Large intestine (tissue), 3 donors: ENCODE measurements around the gene ASPDH. TPM values are rescaled to one million over a fixed set of nuclear protein-coding genes. Genes with fewer than 3 reads are reported as not detected.

ENCODE experiments used
- DNase-seq, 2 donors: peaks; one replicate each; pipeline versions ENCODE4 v3.0.0 to v3.0.0-alpha.2; 2013
- H3K27ac ChIP-seq: one replicate; pipeline ENCODE4 v1.5.1; 2013; ENCODE audit warnings: low read length
- H3K27me3 ChIP-seq: 2 replicates; pipeline ENCODE4 v1.6.1; 2013; ENCODE audit warnings: low read length; ENCODE audit not compliant: control insufficient read depth, insufficient read depth
- H3K36me3 ChIP-seq: 2 replicates; pipeline ENCODE4 v1.6.1; 2013; ENCODE audit warnings: low read length; ENCODE audit not compliant: control insufficient read depth, insufficient read depth
- H3K4me1 ChIP-seq: one replicate; pipeline ENCODE4 v1.6.1; 2013; ENCODE audit warnings: low read length; ENCODE audit not compliant: control insufficient read depth, insufficient read depth
- H3K4me3 ChIP-seq: one replicate; pipeline ENCODE4 v1.5.1; 2013; ENCODE audit warnings: low read length
- H3K9me3 ChIP-seq: one replicate; pipeline ENCODE4 v1.6.1; 2013; ENCODE audit warnings: mild to moderate bottlenecking, low read depth, low read length, moderate library complexity; ENCODE audit not compliant: control insufficient read depth
- WGBS: methylation state at CpG from one replicate; pipeline ENCODE4 v1.1.5; 2013; ENCODE audit warnings: low lambda C conversion rate; ENCODE audit not compliant: insufficient coverage; 5-methylcytosine and 5-hydroxymethylcytosine counted together
- polyA plus RNA-seq: library from polyadenylated mRNA; unstranded; fragments of 120-200 nt; gene quantifications from one replicate; pipeline ENCODE4 v1.2.1, GENCODE V29; 2013

ASPDH gene
- polyA plus RNA-seq, 1 donor: 4.4 TPM

- no peaks in the 10 kb centered on the region for H3K9me3 ChIP-seq
- H3K36me3 ChIP-seq: no peaks in the 10 kb centered on the region
- H3K27me3 ChIP-seq: peaks cover 23% of the 10 kb centered on the region
- no peak for DNase-seq
- H3K27ac ChIP-seq: no peak overlapping the region
- WGBS: no CpG with 5 or more reads among the region's 7 CpGs
- H3K4me1 ChIP-seq: peaks cover 9% of the 10 kb centered on the region
- H3K4me3 ChIP-seq: no peak overlapping the region
Observed at GRCh38 chr19:50462970-50463369, 50.7 kb downstream of the ASPDH start.

Other genes with a start within 250 kb of the ASPDH start
- 3.1 TPM for gene KCNC3, start 184.5 kb downstream of the ASPDH start, polyA plus RNA-seq
- gene NAPSA, start 148.3 kb downstream of the ASPDH start, polyA plus RNA-seq: 2.8 TPM
- 34.2 TPM for gene NR1H2, start 137.5 kb downstream of the ASPDH start, polyA plus RNA-seq
- 26.1 TPM for gene POLD1, start 129.6 kb downstream of the ASPDH start, polyA plus RNA-seq
- 13.5 TPM for gene SPIB, start 95.0 kb downstream of the ASPDH start, polyA plus RNA-seq
- gene MYBPC2, start 81.0 kb downstream of the ASPDH start, polyA plus RNA-seq: 0.37 TPM
- 142 TPM for gene EMC10, start 37.4 kb downstream of the ASPDH start, polyA plus RNA-seq
- gene GARIN5A, start 37.1 kb downstream of the ASPDH start, polyA plus RNA-seq: 2.7 TPM
- gene JOSD2, start 2.7 kb downstream of the ASPDH start, polyA plus RNA-seq: 20.1 TPM
- 6.9 TPM for gene LRRC4B, start 54.5 kb upstream of the ASPDH start, polyA plus RNA-seq
- 0.93 TPM for gene SYT3, start 126.0 kb upstream of the ASPDH start, polyA plus RNA-seq
- 0.46 TPM for gene C19orf81, start 135.5 kb upstream of the ASPDH start, polyA plus RNA-seq
- 3.2 TPM for gene SHANK1, start 205.9 kb upstream of the ASPDH start, polyA plus RNA-seq
- gene CLEC11A, start 209.5 kb upstream of the ASPDH start, polyA plus RNA-seq: 14.6 TPM